ENCODE measurements around the gene CDK17. TPM values are rescaled to one million over a fixed set of nuclear protein-coding genes. Genes with fewer than 3 reads are reported as not detected.
"Not testable (repeated sequence)": the region's sequence is repeated elsewhere in the genome, so short reads cannot be mapped to it uniquely, and the experiment has no call there.

Gene CDK17
- total RNA-seq, 6 donors from 2014 or later, result 31.5 to 71.8 (median 42.5) TPM

- DNase-seq (no peak), ATAC-seq (ENCODE audit: low FRiP score in 2 of 2) (no peak)
- Histone ChIP-seq H3K4me3 (no peak overlapping the region), H3K27me3 (no peaks in the 10 kb centered on the region), H3K9me3 (peaks cover 6 to 21% (median 14%) of the 10 kb centered on the region in 4 donors), H3K4me1 (peaks cover 0 to 20% (median 10%) of the 10 kb centered on the region in 4 donors), H3K36me3 (peaks cover 0 to 5% (median 0%) of the 10 kb centered on the region in 4 donors), H3K27ac (no peak overlapping the region)
- 91 to 98% methylated on average over 3 of the region's 3 CpGs for WGBS, 2 donors
- no peak for TF ChIP-seq EP300 (IDR thresholded peaks at IDR 0.05)
- TF ChIP-seq CTCF (IDR thresholded peaks at IDR 0.05), result no peak
- no peak for TF ChIP-seq POLR2A (IDR thresholded peaks at IDR 0.05)
- no peak for TF ChIP-seq POLR2AphosphoS5 (IDR thresholded peaks at IDR 0.05)
Observed at GRCh38 chr12:96343347-96343954, 56.8 kb downstream of the CDK17 start.

GRCh38 chr12:96339666-96340065 lies 60.6 kb downstream of the CDK17 start:
- not testable (repeated sequence) for DNase-seq
- 96 to 97% methylated on average over 5 of the region's 5 CpGs for WGBS, 2 donors

GRCh38 chr12:96338852-96339471 lies 61.3 kb downstream of the CDK17 start:
- no peak overlapping the region for H3K27ac ChIP-seq
- TF ChIP-seq POLR2AphosphoS5 (IDR thresholded peaks at IDR 0.05) (no peak), CTCF (IDR thresholded peaks at IDR 0.05) (no peak), EP300 (IDR thresholded peaks at IDR 0.05) (no peak), POLR2A (IDR thresholded peaks at IDR 0.05) (no peak)
- H3K4me3 ChIP-seq, result no peak overlapping the region
- WGBS, 2 donors, result 64 to 70% methylated on average over 3 of the region's 3 CpGs
- ATAC-seq (ENCODE audit: low FRiP score in 2 of 2), result no peak
- DNase-seq, result no peak
- peaks cover 0 to 13% (median 5%) of the 10 kb centered on the region in 4 donors for H3K4me1 ChIP-seq
- H3K27me3 ChIP-seq, result no peaks in the 10 kb centered on the region
- H3K9me3 ChIP-seq, result peaks cover under 1 to 9% (median 3%) of the 10 kb centered on the region in 4 donors
- H3K36me3 ChIP-seq, result no peaks in the 10 kb centered on the region

More at GRCh38 chr12:96339666-96340065, 60.6 kb downstream of the CDK17 start:
- H3K4me1 ChIP-seq; H3K4me3 ChIP-seq; H3K27ac ChIP-seq; H3K36me3 ChIP-seq; ATAC-seq (ENCODE audit: low FRiP score in 2 of 2); H3K27me3 ChIP-seq: not testable (repeated sequence)
- H3K9me3 ChIP-seq, result peaks cover 6 to 16% (median 9%) of the 10 kb centered on the region in 4 donors

GRCh38 chr12:96337953-96338352 lies 62.3 kb downstream of the CDK17 start:
- DNase-seq (no peak), ATAC-seq (ENCODE audit: low FRiP score in 2 of 2) (no peak)
- Histone ChIP-seq H3K27ac (no peak overlapping the region), H3K4me1 (peaks cover 0 to 16% (median 5%) of the 10 kb centered on the region in 4 donors), H3K4me3 (no peak overlapping the region), H3K36me3 (no peaks in the 10 kb centered on the region), H3K27me3 (no peaks in the 10 kb centered on the region), H3K9me3 (no peaks in the 10 kb centered on the region)
- TF ChIP-seq POLR2AphosphoS5 (IDR thresholded peaks at IDR 0.05) (no peak), POLR2A (IDR thresholded peaks at IDR 0.05) (no peak), EP300 (IDR thresholded peaks at IDR 0.05) (no peak), CTCF (IDR thresholded peaks at IDR 0.05) (no peak)

- Histone ChIP-seq H3K36me3 (no peaks in the 10 kb centered on the region), H3K27ac (no peak overlapping the region), H3K4me3 (no peak overlapping the region), H3K27me3 (no peaks in the 10 kb centered on the region), H3K9me3 (no peaks in the 10 kb centered on the region), H3K4me1 (peaks cover 0 to 14% (median 5%) of the 10 kb centered on the region in 4 donors)
- 96 to 99% methylated on average over 4 of the region's 4 CpGs for WGBS, 2 donors
- DNase-seq, result no peak
- TF ChIP-seq CTCF (IDR thresholded peaks at IDR 0.05) (no peak), EP300 (IDR thresholded peaks at IDR 0.05) (no peak), POLR2AphosphoS5 (IDR thresholded peaks at IDR 0.05) (no peak), POLR2A (IDR thresholded peaks at IDR 0.05) (no peak)
- ATAC-seq (ENCODE audit: low FRiP score in 2 of 2), result no peak
Observed at GRCh38 chr12:96336489-96336888, 63.8 kb downstream of the CDK17 start.
